ENCODE results near the gene PCDH9.

DNA sequence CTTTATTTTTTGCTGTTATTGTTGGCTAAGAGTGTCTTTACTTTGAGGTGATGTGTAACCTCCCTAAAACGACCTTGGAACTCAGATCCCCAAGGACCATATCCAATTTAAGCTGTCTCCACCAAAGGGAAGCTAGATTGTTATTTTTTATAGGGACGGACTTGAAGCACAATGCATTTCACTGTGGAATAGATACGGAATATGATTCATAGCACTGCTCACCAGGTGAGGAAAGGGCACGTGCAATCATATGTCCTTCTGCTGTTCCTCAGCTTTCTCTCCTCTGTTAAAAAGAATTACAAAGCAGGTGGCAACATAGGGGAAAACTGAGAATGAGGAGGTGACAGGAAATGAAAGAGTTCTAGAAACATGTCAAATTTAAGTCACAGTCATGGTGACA is 679.0 kb downstream of the PCDH9 start:
- TF ChIP-seq EZH2 (IDR thresholded peaks at IDR 0.05; ENCODE audit: insufficient read depth, low read length), result no peak
- no peak for TF ChIP-seq CTCF (IDR thresholded peaks at IDR 0.05; ENCODE audit: insufficient read depth, low read depth, low read length)

Data from astrocyte (in vitro differentiated cells and primary cell).